Ramos (cell line): Measurements from ENCODE around the gene WNT2.

Experiments
- in situ Hi-C: fragments of 300-500 bp; cut with MboI; formaldehyde crosslinking; loops from one replicate; pipeline ENCODE4 v1.14.3; 2022; ENCODE audit warnings: low sequenced_read_pairs; ENCODE audit not compliant: unreplicated experiment

WNT2 gene

GRCh38 chr7:117322741-117323304 is at the start of gene WNT2:
Gene WNT2 (minus strand): TSS chr7:117323058. CDS start chr7:117322989, 69 bp downstream.
- in situ Hi-C loops = no loop called here

- in situ Hi-C loops = no loop called here
Measured at GRCh38 chr7:117372073-117372472, 49.2 kb upstream of the WNT2 start.

GRCh38 chr7:117364339-117365080 is 41.7 kb upstream of the WNT2 start:
- in situ Hi-C loops = no loop called here

GRCh38 chr7:117362294-117362888 is 39.5 kb upstream of the WNT2 start:
- in situ Hi-C loops = no loop called here

GRCh38 chr7:117350027-117350426 is 27.2 kb upstream of the WNT2 start:
- in situ Hi-C loops = no loop called here

GRCh38 chr7:117349570-117349969 is 26.7 kb upstream of the WNT2 start:
- in situ Hi-C loops = no loop called here

GRCh38 chr7:117347962-117348672 is 25.3 kb upstream of the WNT2 start:
- in situ Hi-C loops = no loop called here

- in situ Hi-C loops = no loop called here
Measured at GRCh38 chr7:117347480-117347879, 24.6 kb upstream of the WNT2 start.

- in situ Hi-C loops = no loop called here
Measured at GRCh38 chr7:117346161-117346560, 23.3 kb upstream of the WNT2 start.

- in situ Hi-C loops = no loop called here
Measured at GRCh38 chr7:117338020-117338419, 15.2 kb upstream of the WNT2 start.

- in situ Hi-C loops = no loop called here
Measured at GRCh38 chr7:117333168-117333567, 10.3 kb upstream of the WNT2 start.

- in situ Hi-C loops = no loop called here
Measured at GRCh38 chr7:117332031-117332430, 9.2 kb upstream of the WNT2 start.

- in situ Hi-C loops = no loop called here
Measured at GRCh38 chr7:117325836-117326235, 3.0 kb upstream of the WNT2 start.

GRCh38 chr7:117324960-117325359 is 2.1 kb upstream of the WNT2 start:
- in situ Hi-C loops = no loop called here

GRCh38 chr7:117323851-117324711 is 1.2 kb upstream of the WNT2 start:
- in situ Hi-C loops = no loop called here

- in situ Hi-C loops = no loop called here
Measured at GRCh38 chr7:117323305-117323850, 520 bp upstream of the WNT2 start.

- in situ Hi-C loops = no loop called here
Measured at GRCh38 chr7:117320523-117320922, 2.3 kb downstream of the WNT2 start.

GRCh38 chr7:117319181-117319580 is 3.7 kb downstream of the WNT2 start:
- in situ Hi-C loops = no loop called here

GRCh38 chr7:117313582-117313981 is 9.3 kb downstream of the WNT2 start:
- in situ Hi-C loops = no loop called here
